CD1c-positive myeloid dendritic cell (primary cell): ENCODE results near the gene ENOSF1.

ENCODE experiments used
- DNase-seq: peaks from one replicate; pipeline ENCODE4 v3.0.0-alpha.2; 2016; ENCODE audit errors: extremely low spot score

Gene ENOSF1

DNA sequence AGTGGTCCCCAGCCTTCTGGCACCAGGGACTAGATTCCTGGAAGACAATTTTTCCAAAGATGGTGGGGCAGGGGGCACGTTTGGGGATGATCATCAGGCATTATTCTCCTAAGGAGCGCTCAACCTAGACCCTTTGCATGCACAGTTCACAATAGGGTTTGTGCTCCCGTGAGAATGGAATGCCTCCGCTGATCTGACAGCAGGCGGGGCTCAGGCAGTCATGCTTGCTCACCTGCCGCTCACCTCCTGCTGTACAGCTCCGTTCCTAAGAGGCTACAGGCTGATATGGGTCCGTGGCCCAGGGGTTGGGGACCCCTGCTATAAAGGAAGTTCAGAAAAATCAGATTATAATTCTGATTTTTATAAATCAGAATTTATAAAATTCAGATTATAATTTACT is 77.3 kb downstream of the ENOSF1 start:
- DNase-seq: no peak

DNA sequence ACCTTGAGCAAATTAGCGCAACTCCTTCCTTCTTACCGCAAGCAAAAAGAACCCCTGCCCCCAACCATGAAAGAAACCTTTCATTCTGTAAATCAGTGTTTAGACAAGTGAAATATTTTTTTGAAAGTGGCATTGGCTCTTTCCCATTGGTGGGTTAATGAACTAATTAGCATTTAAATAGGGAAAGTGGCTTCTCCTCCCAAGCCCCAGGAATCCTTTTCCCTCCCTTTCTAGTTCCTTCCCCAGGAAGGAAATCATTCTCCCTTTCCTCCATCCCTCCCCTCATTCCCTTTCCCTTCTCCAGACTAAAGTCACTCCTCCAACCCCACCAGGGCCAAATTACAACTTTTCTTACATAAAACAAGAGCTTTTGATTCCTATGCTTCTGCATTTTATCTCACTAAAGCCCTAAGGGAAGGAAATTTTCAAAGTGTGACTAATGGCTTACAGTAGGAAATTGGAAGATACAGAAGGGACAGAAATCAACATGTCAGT is 77.8 kb downstream of the ENOSF1 start:
- DNase-seq: no peak

DNA sequence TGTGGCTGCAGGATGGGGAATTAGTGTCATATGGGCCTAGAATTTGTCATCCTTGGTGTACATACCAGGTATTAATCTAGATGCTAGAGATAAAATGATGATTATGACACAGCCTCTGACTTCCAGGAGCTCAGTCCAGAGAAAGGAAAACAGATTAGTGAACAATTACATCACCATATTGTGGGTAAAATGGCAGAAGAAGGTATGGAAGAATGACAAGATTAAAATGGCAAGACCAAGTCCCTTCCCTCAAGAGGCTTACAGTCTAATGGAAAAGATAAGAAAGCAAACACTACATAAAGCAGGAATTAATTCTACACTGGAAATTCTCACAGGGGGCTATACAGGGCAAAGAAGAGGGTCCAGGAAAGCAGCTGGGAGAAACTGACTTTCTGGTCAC is 80.9 kb downstream of the ENOSF1 start:
- DNase-seq: no peak

DNA sequence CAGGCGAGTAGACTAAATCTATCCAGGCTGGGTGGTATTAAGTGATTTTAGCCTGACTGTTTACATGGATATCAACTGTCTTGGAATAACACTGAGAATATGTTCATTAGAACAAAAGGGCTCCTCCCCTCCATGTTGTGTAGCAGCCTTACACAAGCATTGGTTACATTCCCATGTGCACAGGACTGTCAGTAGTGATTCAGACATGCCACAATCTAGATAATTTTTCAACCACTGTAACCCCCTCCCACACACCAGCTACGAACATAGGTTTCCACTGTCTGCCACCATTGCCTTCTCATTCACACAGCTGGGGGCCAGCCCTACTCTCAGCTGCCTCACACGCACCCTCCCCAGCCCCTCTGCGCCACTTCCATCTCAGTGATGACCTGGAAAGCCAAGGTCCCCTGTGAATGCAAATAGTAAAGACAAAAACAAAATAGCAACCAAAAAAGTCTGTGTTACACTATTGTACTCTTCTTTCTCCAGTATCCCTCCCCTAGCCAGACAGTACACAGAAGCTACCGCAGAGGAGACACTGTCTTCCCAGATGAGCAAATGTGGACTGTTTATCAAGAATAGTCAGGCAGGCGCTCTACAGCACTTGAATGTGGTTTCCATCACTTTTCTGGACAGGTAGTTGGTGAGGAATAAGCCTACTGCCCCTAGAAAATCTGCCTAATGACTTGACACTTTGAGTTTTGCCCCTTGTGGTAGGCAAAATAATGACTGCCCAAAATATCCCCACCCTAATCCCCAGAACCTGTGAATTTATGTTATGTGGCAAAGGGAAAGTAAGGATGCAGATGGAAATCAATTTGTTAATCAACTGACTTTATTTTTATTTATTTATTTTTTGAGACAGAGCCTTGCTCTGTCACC is 82.9 kb downstream of the ENOSF1 start:
- DNase-seq: no peak

DNA sequence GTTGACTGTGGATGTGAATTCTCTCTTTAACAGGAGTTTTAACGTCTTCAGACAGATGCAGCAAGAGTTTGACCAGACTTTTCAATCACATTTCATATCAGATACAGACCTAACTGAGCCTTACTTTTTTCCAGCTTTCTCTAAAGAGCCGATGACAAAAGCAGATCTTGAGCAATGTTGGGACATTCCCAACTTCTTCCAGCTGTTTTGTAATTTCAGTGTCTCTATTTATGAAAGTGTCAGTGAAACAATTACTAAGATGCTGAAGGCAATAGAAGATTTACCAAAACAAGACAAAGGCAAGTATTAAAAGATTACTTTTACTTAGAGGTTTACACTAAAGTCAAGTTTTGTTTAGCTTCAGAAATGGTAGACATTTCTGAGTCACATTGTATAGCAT is 85.2 kb downstream of the ENOSF1 start:
- no peak for DNase-seq

DNA sequence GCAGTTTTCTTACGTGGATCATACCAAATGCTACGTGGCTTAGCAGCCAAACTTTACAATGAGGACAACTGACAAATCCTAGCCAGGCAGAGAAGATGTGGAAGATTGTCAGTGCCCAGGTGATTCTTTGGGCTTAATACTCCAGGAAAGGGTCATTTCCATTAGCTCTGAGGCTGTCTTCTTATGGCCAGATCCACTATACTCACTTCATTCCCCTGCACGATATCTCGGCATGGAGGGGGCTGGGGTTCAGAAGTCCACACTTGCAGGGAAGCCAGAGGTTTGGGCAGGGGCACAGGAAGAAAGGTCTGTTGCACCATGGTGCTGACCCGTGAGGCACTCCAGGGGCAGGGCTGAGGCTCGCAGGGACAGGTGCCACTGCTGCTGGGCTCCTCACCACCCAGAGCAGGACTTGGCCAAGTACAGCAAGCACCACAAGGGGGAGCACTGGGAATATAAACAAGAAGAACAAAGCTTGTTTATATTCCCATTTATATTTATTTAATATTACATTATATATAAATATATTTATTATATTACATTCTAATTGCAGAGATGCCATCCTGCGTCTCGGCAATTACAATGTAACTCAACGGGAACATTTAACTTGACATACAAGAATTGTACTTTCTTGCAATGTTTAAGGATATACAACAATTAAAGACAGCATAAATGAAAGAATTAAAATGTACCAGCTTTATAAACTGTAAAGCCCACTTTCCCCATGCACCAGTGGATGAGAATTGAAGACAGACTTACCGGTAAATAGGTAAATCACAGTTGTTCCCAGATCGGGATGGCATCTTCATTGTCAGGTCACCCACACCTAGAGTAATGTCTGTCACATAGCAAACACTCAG is 88.4 kb downstream of the ENOSF1 start:
- peak; percentile 58 for DNase-seq

DNA sequence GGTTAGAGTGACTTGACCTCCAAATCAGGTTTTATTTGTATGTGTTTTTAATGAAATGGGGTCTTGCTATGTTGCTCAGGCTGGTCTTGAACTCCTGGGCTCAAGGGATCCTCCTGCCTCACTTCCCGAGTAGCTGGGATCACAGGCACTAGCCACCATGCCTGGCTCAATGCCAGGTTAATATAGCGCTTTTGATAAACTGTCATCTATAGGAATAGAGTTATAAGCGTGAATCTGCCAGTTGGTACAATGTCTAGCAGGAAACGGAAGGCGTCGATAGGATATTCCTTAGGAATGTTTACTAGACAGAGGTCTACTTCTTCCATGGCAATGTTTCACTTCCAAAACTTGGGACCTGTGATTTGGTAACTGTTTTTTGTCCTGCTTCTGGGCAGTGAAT is 90.1 kb downstream of the ENOSF1 start:
- DNase-seq: no peak

DNA sequence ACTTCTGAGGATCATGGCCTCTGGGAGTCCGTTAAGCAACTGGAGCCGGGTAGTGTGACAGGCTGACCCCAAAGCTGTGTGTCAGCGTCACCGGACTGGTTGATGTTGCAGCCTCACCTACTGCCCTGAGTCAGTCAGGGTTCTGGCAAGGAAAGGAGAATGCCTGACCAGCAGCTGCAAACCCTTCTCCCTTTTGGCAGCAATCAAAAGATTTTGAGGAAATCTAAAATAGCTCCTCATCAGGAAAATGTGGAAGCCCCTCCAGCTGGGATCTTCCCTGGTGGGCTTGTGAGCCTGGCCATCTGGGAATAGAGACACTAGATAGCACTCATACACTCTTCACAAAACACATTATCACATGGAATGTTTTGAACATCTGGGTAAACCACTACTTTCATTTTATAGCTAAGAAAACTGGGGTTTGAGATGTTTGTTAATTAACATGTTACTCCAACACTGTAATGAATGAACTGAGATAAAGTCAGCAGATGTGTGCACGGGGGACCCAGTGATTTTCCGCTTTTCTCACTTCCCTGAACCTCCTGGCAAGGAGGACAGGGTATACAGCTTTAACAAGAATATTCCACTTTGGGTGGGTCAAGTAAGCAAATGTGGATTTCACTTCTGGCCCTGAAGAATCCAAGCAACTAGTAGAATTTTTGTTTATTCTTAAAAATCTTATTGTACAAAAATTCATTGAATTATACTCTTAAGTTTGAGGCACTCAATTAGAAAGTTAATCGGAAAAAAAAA is 91.0 kb downstream of the ENOSF1 start:
- no peak for DNase-seq
